Amniotic epithelial cell (primary cell): ENCODE measurements around the gene ZNF446.
"Not testable (repeated sequence)": the region's sequence is repeated elsewhere in the genome, so short reads cannot be mapped to it uniquely, and the experiment has no call there.

Experiments
- DNase-seq: peaks from one replicate; pipeline ENCODE4 v3.0.0-alpha.2; 2010; ENCODE audit warnings: low read depth

The ZNF446 gene

GRCh38 chr19:58475714-58476497, at the start of gene ZNF446:
Gene ZNF446, plus strand, starts transcription at chr19:58476352. Its CDS starts 867 bp downstream, at chr19:58477219.
- DNase-seq = peak; percentile 97

GRCh38 chr19:58428617-58429016, 47.5 kb upstream of the ZNF446 start:
- no peak for DNase-seq

- no peak for DNase-seq
Measured at GRCh38 chr19:58429745-58430144, 46.4 kb upstream of the ZNF446 start.

GRCh38 chr19:58434217-58434616, 41.9 kb upstream of the ZNF446 start:
- peak; percentile 58 for DNase-seq

- peak; percentile 100 for DNase-seq
Measured at GRCh38 chr19:58439576-58440554, 36.3 kb upstream of the ZNF446 start, which contains the start of gene ZNF132. Gene ZNF132, minus strand, starts transcription at chr19:58440153. Its CDS starts 332 bp downstream, at chr19:58439821.

- DNase-seq = no peak
Measured at GRCh38 chr19:58440556-58440955, 35.6 kb upstream of the ZNF446 start.

GRCh38 chr19:58442986-58443385, 33.2 kb upstream of the ZNF446 start:
- DNase-seq = not testable (repeated sequence)

- not testable (repeated sequence) for DNase-seq
Measured at GRCh38 chr19:58448860-58449259, 27.3 kb upstream of the ZNF446 start.

GRCh38 chr19:58449980-58450379, 26.2 kb upstream of the ZNF446 start:
- DNase-seq = not testable (repeated sequence)

GRCh38 chr19:58450856-58451357, 25.2 kb upstream of the ZNF446 start:
- no peak for DNase-seq

GRCh38 chr19:58451358-58452101, 24.6 kb upstream of the ZNF446 start, which contains the start of gene ZNF324B:
Gene ZNF324B, plus strand, starts transcription at chr19:58451622. Its CDS starts 2,080 bp downstream, at chr19:58453702.
- DNase-seq = peak; percentile 90

- DNase-seq = no peak
Measured at GRCh38 chr19:58453743-58454142, 22.4 kb upstream of the ZNF446 start.

- no peak for DNase-seq
Measured at GRCh38 chr19:58455306-58455705, 20.8 kb upstream of the ZNF446 start.

GRCh38 chr19:58456111-58456510, 20.0 kb upstream of the ZNF446 start:
- no peak for DNase-seq

- DNase-seq = no peak
Measured at GRCh38 chr19:58460039-58460438, 16.1 kb upstream of the ZNF446 start.

GRCh38 chr19:58466089-58466759, 9.9 kb upstream of the ZNF446 start:
- DNase-seq = no peak

- peak; percentile 88 for DNase-seq
Measured at GRCh38 chr19:58466760-58467589, 9.2 kb upstream of the ZNF446 start, which contains the start of gene ZNF324. Gene ZNF324, plus strand, starts transcription at chr19:58467080. Its CDS starts 2,106 bp downstream, at chr19:58469186.

- DNase-seq = no peak
Measured at GRCh38 chr19:58468216-58468839, 7.8 kb upstream of the ZNF446 start.

- no peak for DNase-seq
Measured at GRCh38 chr19:58469241-58470013, 6.7 kb upstream of the ZNF446 start.
